GM12874 (cell line): ENCODE measurements around the gene DENND5A.

Experiments used
- CTCF ChIP-seq: IDR thresholded peaks from 2 replicates; pipeline ENCODE4 v1.5.1; 2011; ENCODE audit warnings: low read depth, mild to moderate bottlenecking, control low read depth, low read length, moderate library complexity; ENCODE audit not compliant: insufficient read depth

Gene DENND5A

DNA sequence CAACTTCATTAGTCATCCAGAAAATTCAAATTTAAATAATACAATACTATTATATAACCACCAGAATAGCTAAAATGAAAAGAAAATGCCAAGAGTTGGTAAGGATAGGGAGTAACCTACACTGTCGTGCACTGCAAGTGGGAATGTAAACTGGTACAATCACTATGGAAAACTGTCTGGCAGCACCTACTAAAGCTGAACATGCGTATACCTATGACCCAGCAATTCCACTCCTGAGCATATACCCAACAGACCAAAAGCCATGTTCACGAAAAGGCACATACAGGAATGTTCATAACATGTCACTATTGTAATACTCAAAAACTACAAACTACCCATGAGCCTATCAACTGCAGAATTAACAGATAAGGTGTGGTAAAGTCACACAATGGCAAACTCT lies 32.7 kb downstream of the DENND5A start:
- TF ChIP-seq CTCF = no peak

DNA sequence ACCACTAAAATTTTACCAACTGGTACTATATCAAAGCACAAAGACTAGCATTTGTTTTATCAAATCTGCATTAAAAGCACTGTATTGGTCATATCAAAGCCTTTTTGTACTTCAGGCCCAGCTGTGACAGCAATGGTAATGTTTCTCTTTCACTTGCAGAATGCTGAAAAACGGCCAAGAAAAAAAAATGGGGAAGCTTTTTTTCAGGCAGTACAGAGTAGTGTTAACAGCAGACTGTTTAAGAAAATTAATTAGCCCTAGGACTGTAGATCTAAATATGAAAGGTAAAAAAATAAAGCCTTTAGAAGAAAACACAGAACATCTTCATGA lies 33.3 kb downstream of the DENND5A start:
- TF ChIP-seq CTCF = no peak

DNA sequence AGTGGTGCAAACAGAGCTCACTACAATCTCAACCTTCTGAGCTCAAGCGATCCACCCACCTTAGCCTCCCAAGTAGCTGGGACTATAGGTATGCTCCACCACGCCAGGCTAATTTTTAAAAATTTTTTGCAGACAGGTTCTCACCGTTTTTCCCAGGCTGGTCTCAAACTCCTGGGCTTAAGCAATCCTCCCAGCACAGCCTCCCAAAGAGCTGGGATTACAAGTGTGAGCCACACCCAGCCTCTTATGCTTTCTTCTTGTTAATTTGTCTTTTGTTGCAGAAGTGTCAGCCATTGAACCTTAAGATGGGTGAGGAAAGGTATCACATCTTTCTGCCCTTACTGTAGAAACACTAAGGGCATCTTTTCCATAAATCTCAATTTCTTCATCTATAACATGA lies 34.9 kb downstream of the DENND5A start:
- no peak for TF ChIP-seq CTCF

DNA sequence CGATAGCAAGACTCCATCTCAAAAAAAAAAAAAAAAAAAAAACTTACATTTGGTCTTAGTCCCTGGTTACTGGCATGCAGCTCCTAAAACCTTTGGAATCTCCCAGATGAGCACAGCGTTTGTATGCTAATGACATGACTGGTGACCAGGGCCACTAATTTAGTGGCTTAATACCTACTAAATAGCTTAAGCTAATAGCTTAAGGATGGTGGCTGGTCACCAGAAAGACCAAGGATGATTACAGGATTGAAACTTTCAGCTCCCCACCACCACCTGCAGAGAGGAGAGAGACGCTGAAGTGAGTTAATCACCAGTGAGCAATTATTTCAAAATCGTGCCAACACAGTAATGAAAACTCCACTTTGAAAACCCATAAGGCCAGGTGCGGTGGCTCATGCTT lies 37.1 kb downstream of the DENND5A start:
- TF ChIP-seq CTCF = no peak

GRCh38 chr11:9225748-9226298 lies 39.3 kb downstream of the DENND5A start:
- TF ChIP-seq CTCF = no peak

DNA sequence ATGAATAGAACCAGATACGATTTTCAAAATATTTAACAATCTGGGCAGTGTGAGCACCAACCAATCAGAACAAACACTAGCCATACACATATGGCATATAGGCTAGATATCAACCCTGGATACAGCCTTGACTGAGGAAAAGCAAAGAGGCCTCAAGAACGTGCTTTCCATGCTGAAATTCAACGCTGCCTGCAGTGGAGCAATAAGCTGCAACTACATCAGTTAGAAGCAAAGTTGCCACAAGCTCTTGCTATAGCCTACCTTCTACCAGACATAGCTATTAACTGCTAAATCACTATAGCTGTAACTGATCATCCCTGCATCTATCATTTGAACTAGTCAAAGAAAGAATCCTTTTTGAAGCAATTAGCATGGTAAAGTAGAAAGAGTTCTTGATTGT lies 42.5 kb downstream of the DENND5A start:
- TF ChIP-seq CTCF = no peak

- TF ChIP-seq CTCF = no peak
Measured at GRCh38 chr11:9219572-9219971, 45.6 kb downstream of the DENND5A start.

DNA sequence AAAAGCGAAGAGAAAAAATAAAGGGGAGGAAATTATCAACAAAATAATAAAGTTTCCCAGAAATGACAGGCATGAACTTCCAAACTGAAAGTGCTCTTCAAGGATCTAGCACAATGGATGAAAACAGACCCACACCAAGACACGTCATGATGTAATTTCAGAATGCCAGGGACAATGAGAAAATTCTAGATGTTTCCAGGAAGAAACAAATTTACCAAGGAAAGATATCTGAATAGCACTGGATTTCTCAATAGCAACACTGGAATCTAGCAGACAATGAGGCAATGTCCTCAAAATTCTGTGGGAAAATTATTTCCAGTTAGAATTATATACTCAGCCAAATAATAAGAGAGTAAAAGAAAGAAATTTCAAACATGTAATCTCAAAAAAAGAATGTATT lies 46.0 kb downstream of the DENND5A start:
- TF ChIP-seq CTCF = no peak
